GM13977 (cell line): ENCODE measurements around the gene TRIM65.

ENCODE experiments used
- DNase-seq: peaks from one replicate; pipeline ENCODE4 v3.0.0; 2012; ENCODE audit warnings: low spot score
- CTCF ChIP-seq: IDR thresholded peaks from 2 replicates; pipeline ENCODE4 v1.5.1; 2012; ENCODE audit warnings: mild to moderate bottlenecking, control low read depth; ENCODE audit not compliant: insufficient read depth; ENCODE audit errors: extremely low read depth, missing control alignments
- in situ Hi-C: fragments of 300-500 bp; cut with MboI; formaldehyde crosslinking; loops from one replicate; pipeline ENCODE4 v1.12.0; 2022; ENCODE audit warnings: low sequenced_read_pairs, low pct_unique_long_range_greater_than_20kb, mixed read lengths, inconsistent platforms; ENCODE audit not compliant: unreplicated experiment

Gene TRIM65

GRCh38 chr17:75925912-75926311, 29.2 kb upstream of the TRIM65 start:
- TF ChIP-seq CTCF, result no peak
- in situ Hi-C loops, result no loop called here
- no peak for DNase-seq

DNA sequence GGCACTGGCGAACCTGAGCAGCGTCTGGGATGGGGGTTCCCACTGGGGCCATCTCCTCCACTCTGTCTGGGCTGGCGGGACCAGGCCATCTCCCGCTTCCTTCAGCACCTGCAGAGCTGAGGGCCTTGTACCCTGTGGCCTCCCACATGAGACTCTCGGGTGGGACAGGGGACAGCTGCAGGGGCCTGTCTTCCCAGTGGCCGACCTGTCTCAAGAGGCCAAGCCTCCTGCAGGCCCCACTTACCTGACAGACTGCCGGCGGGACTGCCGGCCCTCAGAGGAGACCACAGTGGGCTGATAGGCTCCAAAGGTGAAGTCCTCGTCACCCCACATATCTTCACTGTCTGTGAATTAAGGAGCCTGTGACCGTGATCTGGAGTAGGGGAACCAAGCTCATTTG, 28.4 kb upstream of the TRIM65 start:
- DNase-seq, result no peak
- in situ Hi-C loops, result no loop called here
- TF ChIP-seq CTCF, result no peak

DNA sequence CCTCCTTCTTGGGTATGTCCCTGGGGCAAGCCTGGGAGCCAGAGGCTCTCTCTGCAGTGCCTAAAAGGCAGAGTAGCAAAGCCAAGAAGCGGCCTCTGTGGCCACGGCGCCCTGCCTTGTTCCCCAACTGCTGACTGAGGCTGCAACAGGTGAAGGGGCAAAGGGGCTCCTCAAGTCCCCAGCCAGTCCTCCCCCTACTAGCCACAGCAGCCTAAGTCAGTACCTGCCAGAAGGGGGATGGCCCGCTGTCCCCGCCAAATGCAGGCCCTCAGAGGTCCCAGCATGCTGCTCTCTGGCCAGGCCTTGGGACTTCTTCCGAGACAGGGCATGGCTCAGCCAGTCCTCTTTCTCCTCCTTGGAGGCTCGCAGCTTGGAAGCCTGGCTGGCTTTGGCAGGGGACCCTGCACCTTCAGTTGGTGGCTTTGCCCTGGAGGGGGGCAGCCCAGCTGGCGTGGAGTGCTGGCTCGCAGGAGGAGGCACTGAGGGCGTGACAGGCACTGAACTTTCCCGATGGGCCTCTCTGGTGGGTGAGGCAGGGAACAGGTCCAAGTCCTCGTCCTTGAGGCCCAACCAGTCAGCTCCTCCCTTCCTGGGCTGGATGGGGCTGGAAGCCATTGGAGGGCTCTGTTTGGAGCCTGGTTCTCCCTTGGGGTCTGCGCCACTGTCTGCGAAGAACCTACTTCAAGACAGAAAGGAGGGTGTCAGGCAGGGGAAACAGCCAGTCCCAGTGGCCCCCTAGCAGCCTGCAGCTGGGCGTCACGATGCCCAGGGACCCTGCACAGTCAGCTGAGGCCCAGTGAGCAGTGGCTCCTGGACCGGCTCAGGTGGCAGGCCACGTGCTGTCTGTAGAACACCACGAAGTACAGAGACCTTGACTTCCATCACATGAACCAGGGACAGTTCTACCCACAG, 26.5 kb upstream of the TRIM65 start:
- DNase-seq, result no peak
- in situ Hi-C loops, result loop anchor here (25.0 kb wide), 1 partner anchor 389 kb away; the partner anchor contains the start of gene QRICH2
- no peak for TF ChIP-seq CTCF

GRCh38 chr17:75922173-75922961, 25.6 kb upstream of the TRIM65 start:
- in situ Hi-C loops, result loop anchor here (25.0 kb wide), 1 partner anchor 390 kb away; the partner anchor contains the start of gene QRICH2
- no peak for TF ChIP-seq CTCF

GRCh38 chr17:75921596-75921995, 24.8 kb upstream of the TRIM65 start:
- in situ Hi-C loops, result loop anchor here (25.0 kb wide), 1 partner anchor 391 kb away; the partner anchor contains the start of gene QRICH2
- no peak for TF ChIP-seq CTCF
- DNase-seq, result no peak

More at GRCh38 chr17:75922173-75922961, 25.6 kb upstream of the TRIM65 start:
- DNase-seq, result no peak

DNA sequence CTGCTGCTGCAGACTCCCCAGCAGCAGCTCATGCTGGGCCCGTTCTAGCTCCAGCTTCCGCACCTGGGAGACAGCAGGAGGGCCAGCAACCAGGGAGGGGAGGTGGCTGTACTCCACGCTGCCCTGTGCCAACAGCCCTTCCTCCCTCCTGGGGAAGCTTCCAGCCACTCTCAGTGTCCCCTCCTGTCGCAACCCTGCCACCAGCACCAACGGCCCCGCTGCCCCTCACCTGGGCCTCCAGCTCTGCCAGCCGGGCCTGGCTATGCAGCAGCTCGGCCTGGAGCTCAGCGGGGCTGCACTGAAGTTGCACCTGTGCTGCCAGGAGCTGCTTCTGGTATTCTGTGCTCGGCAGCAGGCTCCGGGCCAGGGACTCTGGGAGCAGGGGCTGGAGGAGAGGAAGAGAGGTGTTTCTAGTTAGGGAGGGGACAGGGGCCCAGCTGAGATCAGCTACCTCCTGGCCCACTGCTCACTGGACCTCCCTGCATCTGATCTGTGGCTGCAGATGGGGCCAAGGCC, 23.4 kb upstream of the TRIM65 start:
- no peak for TF ChIP-seq CTCF
- in situ Hi-C loops, result loop anchor here (25.0 kb wide), 1 partner anchor 392 kb away; the partner anchor contains the start of gene QRICH2
- DNase-seq, result no peak
